Measurements from ENCODE around the gene OR2S2.

Gene OR2S2

DNA sequence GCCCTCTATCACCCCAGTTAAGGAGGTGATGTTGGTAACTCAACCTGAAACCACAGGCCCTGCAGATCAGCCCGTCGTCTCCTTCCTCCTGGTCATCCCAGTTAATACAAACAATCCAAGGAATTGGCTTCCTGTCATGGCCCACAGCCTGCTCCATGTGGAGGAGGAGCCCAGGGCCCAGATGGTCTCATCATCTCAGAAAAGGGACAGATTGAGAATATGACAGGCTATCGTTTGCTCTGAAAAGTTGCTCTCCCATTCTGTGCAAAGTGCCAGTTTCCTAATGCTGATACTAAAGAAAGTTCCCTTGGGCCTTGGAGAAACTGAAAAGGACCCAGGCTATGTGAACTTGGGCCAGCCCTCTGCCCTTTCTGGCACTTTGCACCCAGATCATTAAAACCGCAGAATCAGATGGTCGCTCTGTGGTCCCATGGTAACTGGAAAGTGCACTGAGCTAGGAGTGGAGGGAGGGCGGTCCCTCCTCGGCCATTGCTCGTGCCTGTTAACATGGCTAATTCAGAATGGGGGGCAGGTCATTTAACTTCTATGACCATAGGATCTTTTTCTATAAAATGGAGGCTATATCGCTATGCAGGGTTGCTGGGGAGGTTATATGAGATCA lies 49.3 kb downstream of the OR2S2 start:
- peak; percentile 69 for DNase-seq

DNA sequence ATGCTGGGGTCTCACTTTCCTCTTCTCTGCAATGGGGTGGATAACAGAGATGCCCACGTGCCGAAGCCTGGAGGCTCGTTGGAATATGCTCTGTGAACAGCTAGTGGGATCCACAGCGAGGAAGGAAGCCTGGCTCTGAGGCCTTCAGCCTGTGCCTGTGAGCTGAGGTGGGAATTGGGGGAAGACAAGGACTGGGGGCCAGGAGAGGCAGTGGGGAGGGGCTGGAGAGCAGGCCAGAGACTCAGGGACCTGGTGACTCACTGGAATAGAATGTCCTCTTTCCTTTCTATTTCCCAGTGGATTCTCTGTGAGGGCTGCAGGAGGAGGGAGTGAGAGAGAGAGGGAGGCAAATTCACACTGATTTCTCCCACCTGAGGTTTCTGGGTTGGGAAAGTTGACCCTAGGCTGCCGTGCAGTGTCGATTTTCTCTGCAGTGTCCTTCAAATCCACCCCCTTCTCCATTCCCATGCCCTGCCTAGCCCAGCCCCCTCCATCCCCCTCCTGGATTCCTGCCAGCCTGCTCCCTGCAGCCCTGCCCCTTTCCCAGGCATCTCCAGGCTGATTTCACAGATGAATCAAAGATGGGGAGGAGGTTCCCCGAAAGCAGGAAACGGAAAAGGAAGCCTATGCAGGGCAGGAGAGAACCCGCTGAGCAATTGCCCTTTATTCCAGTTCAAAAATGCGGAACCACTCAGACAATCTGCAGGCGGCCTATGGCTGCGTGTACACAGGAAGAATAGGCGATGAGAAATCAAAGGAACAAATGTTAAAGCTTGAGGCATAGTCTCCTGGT lies 50.0 kb downstream of the OR2S2 start:
- DNase-seq, result peak; percentile 98

Data from fibroblast of skin of back (primary cell).